Activated T-helper 2 cell treated with anti-CD3 and anti-CD28 coated beads, Interferon-gamma antibody, Interleukin-2, Interleukin-4, amounts not matched to agents 10 μg/mL and 5 μg/mL and 100 μg/mL, durations not matched to agents 14 hours and 24 hours and 36 hours (primary cell): Measurements from ENCODE around the gene SLC24A4. TPM values are rescaled to one million over a fixed set of nuclear protein-coding genes. Genes with fewer than 3 reads are reported as not detected.

ENCODE experiments used
- DNase-seq: peaks from one replicate; pipeline ENCODE4 v3.0.0; 2021; ENCODE audit warnings: low spot score
- H3K27ac Mint-ChIP-seq: one replicate; pipeline ENCODE4 v1.8.0; 2021; ENCODE audit warnings: mixed read lengths
- H3K27me3 Mint-ChIP-seq: one replicate; pipeline ENCODE4 v1.8.0; 2021; ENCODE audit warnings: low read depth, mixed read lengths
- H3K36me3 Mint-ChIP-seq: one replicate; pipeline ENCODE4 v1.8.0; 2021; ENCODE audit warnings: low read depth, mixed read lengths
- H3K4me1 Mint-ChIP-seq: one replicate; pipeline ENCODE4 v1.8.0; 2021; ENCODE audit warnings: low read depth, mixed read lengths
- H3K4me3 Mint-ChIP-seq: one replicate; pipeline ENCODE4 v1.8.0; 2021; ENCODE audit warnings: low read depth, mild to moderate bottlenecking, moderate library complexity, mixed read lengths
- H3K9me3 Mint-ChIP-seq: one replicate; pipeline ENCODE4 v1.8.0; 2021; ENCODE audit warnings: mixed read lengths
- intact Hi-C: fragments of 100-400 bp; cut with micrococcal nuclease; formaldehyde crosslinking; loops from one replicate; pipeline ENCODE4 v1.15.1; 2023
- total RNA-seq: library from RNA; stranded (reverse); gene quantifications from 2 replicates; pipeline ENCODE4 v1.2.3, GENCODE V29; 2022

The SLC24A4 gene
- total RNA-seq, 1 donor from 2014 or later, result not detected

- no peak overlapping the region for H3K4me3 Mint-ChIP-seq
- no peaks in the 10 kb centered on the region for H3K9me3 Mint-ChIP-seq
- H3K27ac Mint-ChIP-seq, result no peak overlapping the region
- DNase-seq, result no peak
- H3K36me3 Mint-ChIP-seq, result no peaks in the 10 kb centered on the region
- peaks cover 21% of the 10 kb centered on the region for H3K27me3 Mint-ChIP-seq
- H3K4me1 Mint-ChIP-seq, result no peaks in the 10 kb centered on the region
- intact Hi-C loops, result no loop called here
These were observed 25.0 kb upstream of the SLC24A4 start for GRCh38 chr14:92297818-92298595.

GRCh38 chr14:92302481-92302880 is 20.5 kb upstream of the SLC24A4 start:
- H3K9me3 Mint-ChIP-seq, result no peaks in the 10 kb centered on the region
- intact Hi-C loops, result no loop called here
- DNase-seq, result no peak
- peaks cover 13% of the 10 kb centered on the region for H3K27me3 Mint-ChIP-seq
- H3K4me3 Mint-ChIP-seq, result no peak overlapping the region
- no peaks in the 10 kb centered on the region for H3K36me3 Mint-ChIP-seq
- H3K27ac Mint-ChIP-seq, result no peak overlapping the region
- no peaks in the 10 kb centered on the region for H3K4me1 Mint-ChIP-seq

GRCh38 chr14:92308716-92309115 is 14.2 kb upstream of the SLC24A4 start:
- no peak for DNase-seq
- Mint-ChIP-seq H3K36me3 (no peaks in the 10 kb centered on the region), H3K4me1 (no peaks in the 10 kb centered on the region), H3K27me3 (peaks cover 2% of the 10 kb centered on the region), H3K27ac (no peak overlapping the region), H3K9me3 (no peaks in the 10 kb centered on the region), H3K4me3 (no peak overlapping the region)
- intact Hi-C loops, result no loop called here

GRCh38 chr14:92309968-92310530 is 12.9 kb upstream of the SLC24A4 start:
- H3K4me3 Mint-ChIP-seq, result no peak overlapping the region
- H3K4me1 Mint-ChIP-seq, result no peaks in the 10 kb centered on the region
- H3K36me3 Mint-ChIP-seq, result no peaks in the 10 kb centered on the region
- intact Hi-C loops, result no loop called here
- no peak overlapping the region for H3K27ac Mint-ChIP-seq
- DNase-seq, result no peak
- H3K9me3 Mint-ChIP-seq, result no peaks in the 10 kb centered on the region
- H3K27me3 Mint-ChIP-seq, result peaks cover 2% of the 10 kb centered on the region

- peaks cover 2% of the 10 kb centered on the region for H3K27me3 Mint-ChIP-seq
- intact Hi-C loops, result no loop called here
- no peak overlapping the region for H3K27ac Mint-ChIP-seq
These were observed 12.1 kb upstream of the SLC24A4 start for GRCh38 chr14:92310776-92311375.

GRCh38 chr14:92314182-92314581 is 8.8 kb upstream of the SLC24A4 start:
- peaks cover 11% of the 10 kb centered on the region for H3K27me3 Mint-ChIP-seq
- no peaks in the 10 kb centered on the region for H3K36me3 Mint-ChIP-seq
- no peak overlapping the region for H3K4me3 Mint-ChIP-seq
- no peak for DNase-seq
- no peak overlapping the region for H3K27ac Mint-ChIP-seq
- peaks cover 8% of the 10 kb centered on the region for H3K9me3 Mint-ChIP-seq
- H3K4me1 Mint-ChIP-seq, result peaks cover 4% of the 10 kb centered on the region
- intact Hi-C loops, result no loop called here

More at GRCh38 chr14:92310776-92311375, 12.1 kb upstream of the SLC24A4 start:
- no peak overlapping the region for H3K4me3 Mint-ChIP-seq
- no peaks in the 10 kb centered on the region for H3K9me3 Mint-ChIP-seq
- H3K36me3 Mint-ChIP-seq, result no peaks in the 10 kb centered on the region
- H3K4me1 Mint-ChIP-seq, result no peaks in the 10 kb centered on the region
- no peak for DNase-seq

- Mint-ChIP-seq H3K4me1 (peaks cover 4% of the 10 kb centered on the region), H3K36me3 (no peaks in the 10 kb centered on the region), H3K27me3 (peaks cover 14% of the 10 kb centered on the region), H3K27ac (no peak overlapping the region), H3K9me3 (peaks cover 8% of the 10 kb centered on the region), H3K4me3 (no peak overlapping the region)
- DNase-seq, result no peak
- intact Hi-C loops, result no loop called here
These were observed 7.7 kb upstream of the SLC24A4 start for GRCh38 chr14:92315050-92315805.

GRCh38 chr14:92316176-92316575 is 6.8 kb upstream of the SLC24A4 start:
- peaks cover 17% of the 10 kb centered on the region for H3K27me3 Mint-ChIP-seq
- peaks cover 8% of the 10 kb centered on the region for H3K9me3 Mint-ChIP-seq
- intact Hi-C loops, result no loop called here
- no peak overlapping the region for H3K4me3 Mint-ChIP-seq
- no peak overlapping the region for H3K27ac Mint-ChIP-seq
- H3K36me3 Mint-ChIP-seq, result no peaks in the 10 kb centered on the region
- peaks cover 4% of the 10 kb centered on the region for H3K4me1 Mint-ChIP-seq
- no peak for DNase-seq

- H3K9me3 Mint-ChIP-seq, result peaks cover 8% of the 10 kb centered on the region
- intact Hi-C loops, result no loop called here
- H3K27me3 Mint-ChIP-seq, result peaks cover 23% of the 10 kb centered on the region
- no peaks in the 10 kb centered on the region for H3K36me3 Mint-ChIP-seq
- no peak for DNase-seq
- no peak overlapping the region for H3K27ac Mint-ChIP-seq
- peaks cover 4% of the 10 kb centered on the region for H3K4me1 Mint-ChIP-seq
- no peak overlapping the region for H3K4me3 Mint-ChIP-seq
These were observed 6.0 kb upstream of the SLC24A4 start for GRCh38 chr14:92316937-92317336.

- Mint-ChIP-seq H3K9me3 (peaks cover 8% of the 10 kb centered on the region), H3K27me3 (peaks cover 29% of the 10 kb centered on the region)
These were observed 5.5 kb upstream of the SLC24A4 start for GRCh38 chr14:92317511-92317910.

GRCh38 chr14:92321701-92322100 is 1.3 kb upstream of the SLC24A4 start:
- Mint-ChIP-seq H3K9me3 (peaks cover 8% of the 10 kb centered on the region), H3K4me1 (peaks cover 4% of the 10 kb centered on the region), H3K4me3 (no peak overlapping the region), H3K27ac (no peak overlapping the region), H3K36me3 (no peaks in the 10 kb centered on the region), H3K27me3 (peaks cover 61% of the 10 kb centered on the region)
- intact Hi-C loops, result no loop called here
- DNase-seq, result no peak

More at GRCh38 chr14:92317511-92317910, 5.5 kb upstream of the SLC24A4 start:
- Mint-ChIP-seq H3K4me3 (no peak overlapping the region), H3K4me1 (peaks cover 4% of the 10 kb centered on the region), H3K27ac (no peak overlapping the region), H3K36me3 (no peaks in the 10 kb centered on the region)
- no peak for DNase-seq
- intact Hi-C loops, result no loop called here

- Mint-ChIP-seq H3K9me3 (no peaks in the 10 kb centered on the region), H3K4me3 (no peak overlapping the region)
- intact Hi-C loops, result no loop called here
These were observed 449 bp upstream of the SLC24A4 start for GRCh38 chr14:92322516-92322915.

More at GRCh38 chr14:92322516-92322915, 449 bp upstream of the SLC24A4 start:
- peaks cover 62% of the 10 kb centered on the region for H3K27me3 Mint-ChIP-seq
- H3K4me1 Mint-ChIP-seq, result no peaks in the 10 kb centered on the region
- no peak for DNase-seq
- H3K27ac Mint-ChIP-seq, result no peak overlapping the region
- no peaks in the 10 kb centered on the region for H3K36me3 Mint-ChIP-seq
